ENCODE data around the gene PCDH9.

PCDH9 gene

GRCh38 chr13:66551128-66551527 is 679.0 kb downstream of the PCDH9 start:
- DNase-seq: no peak

- DNase-seq: no peak
Measured at GRCh38 chr13:66547685-66548084, 682.5 kb downstream of the PCDH9 start.

GRCh38 chr13:66546534-66547379 is 683.4 kb downstream of the PCDH9 start:
- DNase-seq: no peak

GRCh38 chr13:66543780-66544179 is 686.4 kb downstream of the PCDH9 start:
- no peak for DNase-seq

- DNase-seq: no peak
Measured at GRCh38 chr13:66537417-66537816, 692.7 kb downstream of the PCDH9 start.

GRCh38 chr13:66536746-66537145 is 693.4 kb downstream of the PCDH9 start:
- DNase-seq: no peak

GRCh38 chr13:66534561-66534960 is 695.6 kb downstream of the PCDH9 start:
- DNase-seq: no peak

- no peak for DNase-seq
Measured at GRCh38 chr13:66532845-66533244, 697.3 kb downstream of the PCDH9 start.

GRCh38 chr13:66532146-66532545 is 698.0 kb downstream of the PCDH9 start:
- no peak for DNase-seq

- no peak for DNase-seq
Measured at GRCh38 chr13:66530686-66531085, 699.5 kb downstream of the PCDH9 start.

- DNase-seq: no peak
Measured at GRCh38 chr13:66530158-66530557, 700.0 kb downstream of the PCDH9 start.

- no peak for DNase-seq
Measured at GRCh38 chr13:66528944-66529576, 701.1 kb downstream of the PCDH9 start.

- DNase-seq: no peak
Measured at GRCh38 chr13:66528180-66528579, 702.0 kb downstream of the PCDH9 start.

- DNase-seq: no peak
Measured at GRCh38 chr13:66520511-66521355, 709.4 kb downstream of the PCDH9 start.

GRCh38 chr13:66519259-66519658 is 710.9 kb downstream of the PCDH9 start:
- no peak for DNase-seq

GRCh38 chr13:66518068-66518467 is 712.1 kb downstream of the PCDH9 start:
- DNase-seq: no peak

- peak; percentile 5 for DNase-seq
Measured at GRCh38 chr13:66513728-66514127, 716.4 kb downstream of the PCDH9 start.

- DNase-seq: no peak
Measured at GRCh38 chr13:66509175-66509574, 721.0 kb downstream of the PCDH9 start.

GRCh38 chr13:66508153-66508909 is 721.8 kb downstream of the PCDH9 start:
- no peak for DNase-seq

- DNase-seq: no peak
Measured at GRCh38 chr13:66506979-66507378, 723.2 kb downstream of the PCDH9 start.

- no peak for DNase-seq
Measured at GRCh38 chr13:66506051-66506777, 723.9 kb downstream of the PCDH9 start.

GRCh38 chr13:66503890-66504289 is 726.2 kb downstream of the PCDH9 start:
- no peak for DNase-seq

Data from KG1 (cell line).